Measurements from ENCODE around the gene CCDC78. TPM values are rescaled to one million over a fixed set of nuclear protein-coding genes. Genes with fewer than 3 reads are reported as not detected.

Gene CCDC78
- total RNA-seq, 1 donor from 2014 or later, result 4.9 TPM

DNA sequence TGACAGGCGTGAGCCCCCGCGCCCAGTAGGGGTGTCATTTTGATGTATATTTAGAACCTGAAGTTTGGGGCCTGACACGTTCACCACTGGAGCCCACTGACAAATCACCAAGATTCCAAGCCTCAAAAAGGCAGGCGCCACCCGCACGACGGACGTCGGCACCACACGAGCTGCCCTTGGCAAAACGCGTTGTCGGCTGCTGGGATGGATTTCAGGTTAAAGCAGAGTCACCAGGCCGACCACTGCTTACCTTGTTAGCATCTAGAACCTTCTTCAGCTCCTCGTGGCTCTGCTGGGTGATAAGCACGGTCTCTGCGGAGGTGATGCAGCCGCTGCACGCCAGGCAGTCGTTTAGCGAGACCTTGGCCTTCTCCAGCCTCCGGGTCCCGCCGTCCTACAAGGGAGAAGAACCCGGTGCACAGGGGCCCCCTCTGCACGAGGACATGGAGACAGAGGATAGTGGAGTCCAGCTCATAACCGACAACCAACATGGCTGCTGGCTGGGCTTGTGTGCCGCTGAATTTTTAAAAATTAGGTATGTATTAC lies 10.8 kb upstream of the CCDC78 start:
- DNase-seq (ENCODE audit: low read depth), result no peak
- no peak overlapping the region for H3K4me3 ChIP-seq (ENCODE audit: low read depth, low read length)
- TF ChIP-seq, protein P1, sequence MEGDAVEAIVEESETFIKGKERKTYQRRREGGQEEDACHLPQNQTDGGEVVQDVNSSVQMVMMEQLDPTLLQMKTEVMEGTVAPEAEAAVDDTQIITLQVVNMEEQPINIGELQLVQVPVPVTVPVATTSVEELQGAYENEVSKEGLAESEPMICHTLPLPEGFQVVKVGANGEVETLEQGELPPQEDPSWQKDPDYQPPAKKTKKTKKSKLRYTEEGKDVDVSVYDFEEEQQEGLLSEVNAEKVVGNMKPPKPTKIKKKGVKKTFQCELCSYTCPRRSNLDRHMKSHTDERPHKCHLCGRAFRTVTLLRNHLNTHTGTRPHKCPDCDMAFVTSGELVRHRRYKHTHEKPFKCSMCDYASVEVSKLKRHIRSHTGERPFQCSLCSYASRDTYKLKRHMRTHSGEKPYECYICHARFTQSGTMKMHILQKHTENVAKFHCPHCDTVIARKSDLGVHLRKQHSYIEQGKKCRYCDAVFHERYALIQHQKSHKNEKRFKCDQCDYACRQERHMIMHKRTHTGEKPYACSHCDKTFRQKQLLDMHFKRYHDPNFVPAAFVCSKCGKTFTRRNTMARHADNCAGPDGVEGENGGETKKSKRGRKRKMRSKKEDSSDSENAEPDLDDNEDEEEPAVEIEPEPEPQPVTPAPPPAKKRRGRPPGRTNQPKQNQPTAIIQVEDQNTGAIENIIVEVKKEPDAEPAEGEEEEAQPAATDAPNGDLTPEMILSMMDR (conservative IDR thresholded peaks at IDR 0.05; ENCODE audit: low read depth, low read length), result no peak

DNA sequence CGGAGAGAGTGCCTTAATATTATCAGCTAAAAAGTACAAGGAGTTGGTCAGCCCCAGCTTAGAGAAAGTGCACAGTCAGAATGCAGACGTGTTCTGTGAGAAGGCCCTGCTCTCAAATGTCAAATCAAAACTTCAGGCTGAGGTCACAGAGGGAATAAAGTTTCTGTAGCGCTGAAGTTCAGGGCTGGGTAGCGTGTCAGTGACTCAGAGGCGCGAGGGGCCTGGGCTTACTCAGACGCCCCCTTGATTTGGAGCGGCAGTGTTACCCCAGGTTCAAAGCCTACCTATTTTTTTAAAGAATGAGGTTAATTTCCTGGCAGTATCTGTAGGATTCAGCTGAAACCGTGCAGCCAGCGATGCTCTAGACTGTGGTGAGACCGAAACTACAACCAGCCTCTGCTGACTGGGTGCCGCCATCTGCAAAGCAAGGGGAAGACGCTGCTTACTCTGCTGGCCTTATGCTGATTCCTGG lies 9.8 kb upstream of the CCDC78 start:
- TF ChIP-seq, protein P1 (conservative IDR thresholded peaks at IDR 0.05; ENCODE audit: low read depth, low read length), result no peak
- DNase-seq (ENCODE audit: low read depth), result no peak
- no peak overlapping the region for H3K4me3 ChIP-seq (ENCODE audit: low read depth, low read length)

DNA sequence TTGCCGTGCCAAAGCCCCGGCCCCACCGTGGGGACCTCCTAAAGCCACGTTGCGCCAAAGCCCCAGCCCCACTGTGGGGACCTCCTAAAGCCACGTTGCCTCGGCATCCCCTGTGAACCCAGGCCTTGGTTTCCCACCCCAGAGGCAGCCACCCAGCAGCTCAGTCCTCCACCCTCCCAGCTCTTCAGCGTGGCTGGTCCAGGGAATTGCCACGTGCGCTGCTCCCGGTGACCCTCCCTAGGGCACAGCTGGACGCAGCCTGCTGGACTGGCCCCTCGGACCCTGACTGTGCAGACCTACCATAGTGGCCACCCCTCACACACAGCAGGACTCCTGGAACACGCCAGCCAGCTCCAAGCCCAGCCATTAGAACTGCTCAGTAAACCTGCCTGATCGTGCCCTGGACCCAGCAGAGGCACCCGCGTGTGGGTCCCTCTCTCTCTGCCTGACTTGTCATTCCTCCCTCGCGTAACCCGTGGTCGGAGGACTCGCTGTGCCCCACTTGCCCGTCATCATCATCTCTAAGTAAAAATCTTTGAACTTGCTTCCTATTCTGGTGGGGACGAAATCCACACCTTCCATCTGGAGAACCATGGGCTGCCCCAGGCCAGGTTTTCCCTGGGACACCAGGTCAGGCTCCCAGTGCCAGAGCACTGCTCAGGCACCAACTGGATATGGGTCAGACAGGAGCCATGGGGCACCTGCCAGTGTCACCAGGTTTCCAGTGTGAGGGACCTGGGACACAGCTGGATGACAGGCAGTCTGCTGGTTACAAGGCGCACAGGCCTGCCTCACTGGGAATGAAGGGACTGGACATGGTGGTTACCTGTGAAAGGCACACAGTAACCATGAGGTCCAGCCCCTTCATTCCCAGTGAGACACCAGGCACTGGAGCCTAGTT lies 9.0 kb upstream of the CCDC78 start:
- H3K4me3 ChIP-seq (ENCODE audit: low read depth, low read length), result no peak overlapping the region
- TF ChIP-seq, protein P1 (conservative IDR thresholded peaks at IDR 0.05; ENCODE audit: low read depth, low read length), result no peak
- no peak for DNase-seq (ENCODE audit: low read depth)

DNA sequence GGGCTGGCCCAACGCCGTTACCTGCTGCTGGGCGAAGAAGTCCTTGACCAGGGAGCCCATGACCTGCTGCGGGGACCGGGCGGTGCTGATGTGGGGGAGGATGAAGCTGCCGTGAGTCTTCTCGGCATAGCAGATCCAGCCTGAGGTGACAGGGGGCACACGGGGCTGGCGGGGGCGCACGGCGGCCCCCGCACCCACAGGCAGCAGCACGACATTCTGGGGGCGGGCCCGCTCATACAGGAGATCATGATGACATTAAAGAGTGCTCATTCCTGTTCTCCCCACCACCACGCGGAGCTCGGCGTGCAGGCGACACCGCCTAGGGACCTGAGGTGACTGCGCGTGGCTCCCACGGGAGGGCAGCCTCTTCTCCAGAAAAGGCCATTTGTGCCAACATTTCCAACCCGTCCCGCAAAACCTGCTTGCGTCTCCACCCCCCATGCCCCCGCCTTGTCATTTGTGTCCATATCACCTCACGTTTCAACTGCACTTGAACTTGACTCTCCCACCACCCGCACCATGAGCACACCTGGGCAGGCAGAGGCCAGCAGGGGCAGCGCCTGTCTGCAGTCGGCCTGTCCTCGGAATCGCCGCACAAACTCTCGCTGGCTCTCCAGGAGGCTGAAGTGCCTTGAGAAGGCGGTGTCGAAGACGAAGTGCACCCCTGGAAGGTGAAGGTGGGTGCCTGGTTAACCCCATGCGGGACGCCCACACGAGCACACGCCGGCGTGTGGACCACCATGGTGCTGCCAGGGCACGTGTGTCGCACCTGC lies 8.2 kb upstream of the CCDC78 start:
- DNase-seq (ENCODE audit: low read depth), result no peak
- TF ChIP-seq, protein P1 (conservative IDR thresholded peaks at IDR 0.05; ENCODE audit: low read depth, low read length), result no peak
- H3K4me3 ChIP-seq (ENCODE audit: low read depth, low read length), result no peak overlapping the region

DNA sequence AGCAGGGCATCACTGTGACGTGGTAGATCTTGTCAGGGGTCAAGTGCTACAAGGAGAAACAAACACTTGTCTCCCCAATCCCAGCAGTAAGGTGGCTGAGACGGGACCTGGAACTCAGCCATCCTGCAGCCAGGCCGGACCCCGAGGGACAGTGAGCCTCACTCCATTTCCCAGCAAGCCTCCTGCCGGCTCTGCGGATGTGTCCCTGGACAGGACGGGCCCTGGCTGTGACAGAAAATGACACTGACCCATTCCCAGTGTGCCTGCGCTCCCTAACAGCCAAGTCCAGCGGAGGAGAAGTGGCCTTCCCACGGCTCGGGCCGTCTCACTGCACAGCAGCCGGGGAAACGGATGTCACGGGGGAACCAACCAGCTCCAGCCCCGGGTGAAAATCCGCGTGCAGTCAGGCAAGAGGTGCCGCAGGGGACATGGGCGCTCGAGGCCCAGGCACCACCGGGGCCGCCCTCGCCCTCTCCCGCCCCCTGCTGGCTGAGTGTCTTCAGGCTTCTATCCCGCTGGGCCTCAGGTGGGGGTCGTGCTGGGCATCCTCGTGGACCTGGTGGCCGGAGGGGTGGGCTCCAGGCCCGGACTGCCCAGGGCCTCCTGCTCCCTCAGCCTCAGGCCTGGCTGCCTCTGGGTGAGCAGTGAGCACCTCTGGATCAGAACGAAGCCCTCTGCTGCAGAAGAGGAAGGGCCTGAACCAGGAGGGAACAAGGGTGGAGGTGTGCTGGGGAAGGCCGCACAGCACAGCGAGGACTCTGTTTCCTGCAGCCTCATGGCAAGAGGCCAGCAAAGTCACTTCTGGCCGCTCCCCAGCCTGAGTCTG lies 7.4 kb upstream of the CCDC78 start:
- TF ChIP-seq, protein P1 (conservative IDR thresholded peaks at IDR 0.05; ENCODE audit: low read depth, low read length), result peak; percentile 39
- no peak overlapping the region for H3K4me3 ChIP-seq (ENCODE audit: low read depth, low read length)

DNA sequence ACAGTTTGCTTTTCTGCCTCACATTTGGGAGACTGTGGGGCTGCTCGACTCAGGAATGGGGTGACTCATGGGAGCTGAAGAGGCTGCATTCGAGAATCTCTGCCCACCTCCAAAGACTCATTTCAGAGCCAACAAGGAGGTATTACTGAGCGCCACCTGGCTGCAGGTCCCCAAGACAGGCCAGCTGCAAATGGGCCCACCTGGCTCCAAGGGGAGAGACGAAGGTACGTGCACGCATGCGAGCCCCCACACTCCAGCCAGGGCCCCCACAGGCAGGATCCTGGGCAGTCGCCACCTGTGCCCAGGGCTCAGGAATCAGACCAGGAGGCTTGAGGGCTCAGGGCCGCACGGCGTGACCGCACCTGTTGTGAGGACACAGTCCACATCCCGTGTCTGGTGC lies 6.7 kb upstream of the CCDC78 start:
- DNase-seq (ENCODE audit: low read depth), result no peak
- TF ChIP-seq, protein P1 (conservative IDR thresholded peaks at IDR 0.05; ENCODE audit: low read depth, low read length), result no peak
- no peak overlapping the region for H3K4me3 ChIP-seq (ENCODE audit: low read depth, low read length)

More for the DNA sequence above, 7.4 kb upstream of the CCDC78 start:
- DNase-seq (ENCODE audit: low read depth), result no peak

All from epithelial cell of proximal tubule (primary cell).